ENCODE results near the gene CTNND2. TPM values are rescaled to one million over a fixed set of nuclear protein-coding genes. Genes with fewer than 3 reads are reported as not detected.

CTNND2 gene
- total and polyA plus RNA-seq, 9 of the 15 experiments (the other 6 are each of a cell fraction or from before 2014, with no cell fraction given) = 0.03 to 0.35 TPM; not detected in 7

- no peak overlapping the region for H3K4me2 ChIP-seq (ENCODE audit: insufficient read depth, low read length)
- no peak overlapping the region for H3K9ac ChIP-seq (ENCODE audit: insufficient read depth in 1 of 2, low read depth in 2 of 2, low read length in 2 of 2)
- ChIA-PET CTCF (ENCODE audit: low intra/inter-chr PET ratio) (no interaction called here), POLR2A (no interaction called here)
- no peaks in the 10 kb centered on the region for H3K27me3 ChIP-seq (ENCODE audit: control insufficient read depth in 2 of 2, insufficient read depth in 2 of 2, low read length in 2 of 2)
- H3K9me1 ChIP-seq (ENCODE audit: control insufficient read depth, insufficient read depth, low read length) = no peaks in the 10 kb centered on the region
- intact Hi-C loops (cut with micrococcal nuclease) = no loop called here
- H3K36me3 ChIP-seq (ENCODE audit: control insufficient read depth, insufficient read depth, low read length) = no peaks in the 10 kb centered on the region
- no peaks in the 10 kb centered on the region for H3K79me2 ChIP-seq (ENCODE audit: control insufficient read depth, insufficient read depth, low read length)
- peak; percentile 19 for FAIRE-seq
- in situ Hi-C loops (cut with MboI) = no loop called here
- H4K20me1 ChIP-seq (replicated peaks; ENCODE audit: control insufficient read depth, insufficient read depth, low read length) = no peaks in the 10 kb centered on the region
- BruUV-seq (replicated peaks) = no TSS peak
- no peak for ATAC-seq
- H3K4me3 ChIP-seq = no peak overlapping the region
- H3K4me1 ChIP-seq (replicated peaks in 1 of 2; ENCODE audit: control insufficient read depth in 2 of 2, insufficient read depth in 2 of 2, low read length in 2 of 2) = no peaks in the 10 kb centered on the region
- no peak for DNase-seq (ENCODE audit: extremely low read depth in 1 of 4, low spot score in 3 of 4)
- H3K27ac ChIP-seq (ENCODE audit: extremely low read depth, low read depth, low read length) = no peak overlapping the region
- no peak overlapping the region for H2AFZ ChIP-seq (ENCODE audit: low read depth, low read length)
- no peaks in the 10 kb centered on the region for H3K9me3 ChIP-seq (replicated peaks; ENCODE audit: control insufficient read depth, insufficient read depth, low read depth, low read length)
- TF ChIP-seq CREM (IDR thresholded peaks at IDR 0.05; ENCODE audit: low read depth) (no peak), AFF1 (IDR thresholded peaks at IDR 0.05; ENCODE audit: low read depth in 1 of 2, partially characterized antibody in 2 of 2) (no peak), FOXA3 (CRISPR knock-in tag; conservative IDR thresholded peaks at IDR 0.05 in 1 of 2, IDR thresholded peaks at IDR 0.05 in 1 of 2) (no peak), HNRNPL (IDR thresholded peaks at IDR 0.05; ENCODE audit: low read depth, low read length) (no peak), RREB1 (CRISPR knock-in tag; IDR thresholded peaks at IDR 0.05) (no peak), SAFB2 (IDR thresholded peaks at IDR 0.05; ENCODE audit: borderline replicate concordance, low read depth, low read length, severe bottlenecking) (no peak), SPI1 (IDR thresholded peaks at IDR 0.05; ENCODE audit: borderline replicate concordance, low read depth, low read length) (no peak), FOXJ2 (tag; IDR thresholded peaks at IDR 0.05) (no peak), ZNF212 (CRISPR knock-in tag; IDR thresholded peaks at IDR 0.05) (no peak), LEF1 (IDR thresholded peaks at IDR 0.05) (no peak), NFYB (IDR thresholded peaks at IDR 0.05; ENCODE audit: extremely low read depth, insufficient read length) (no peak), GMEB1 (CRISPR knock-in tag; IDR thresholded peaks at IDR 0.05) (no peak)
Measured at GRCh38 chr5:11030671-11031070, 873.6 kb downstream of the CTNND2 start.

Data from K562 (cell line).